SIG-M5 (cell line): Measurements from ENCODE around the gene TSC2.
"Not testable (repeated sequence)": the region's sequence is repeated elsewhere in the genome, so short reads cannot be mapped to it uniquely, and the experiment has no call there.

Source experiments
- DNase-seq: peaks from one replicate; lab custom pipeline; 2025; lab: John Stamatoyannopoulos, UW

The TSC2 gene

GRCh38 chr16:2122934-2123683 lies 75.3 kb downstream of the TSC2 start:
- DNase-seq = not testable (repeated sequence)

GRCh38 chr16:2123706-2124376 lies 76.1 kb downstream of the TSC2 start:
- DNase-seq = not testable (repeated sequence)

- DNase-seq = not testable (repeated sequence)
These were observed 76.5 kb downstream of the TSC2 start for GRCh38 chr16:2124377-2124693.

GRCh38 chr16:2124694-2125444 lies 77.1 kb downstream of the TSC2 start:
- not testable (repeated sequence) for DNase-seq

GRCh38 chr16:2125609-2126008 lies 77.8 kb downstream of the TSC2 start:
- DNase-seq = not testable (repeated sequence)

- not testable (repeated sequence) for DNase-seq
These were observed 78.5 kb downstream of the TSC2 start for GRCh38 chr16:2126161-2126743.

GRCh38 chr16:2126928-2127556 lies 79.3 kb downstream of the TSC2 start:
- not testable (repeated sequence) for DNase-seq

GRCh38 chr16:2127630-2128280 lies 80.0 kb downstream of the TSC2 start:
- not testable (repeated sequence) for DNase-seq

- not testable (repeated sequence) for DNase-seq
These were observed 81.5 kb downstream of the TSC2 start for GRCh38 chr16:2129251-2129650.

GRCh38 chr16:2129890-2130447 lies 82.2 kb downstream of the TSC2 start:
- DNase-seq = not testable (repeated sequence)

- DNase-seq = not testable (repeated sequence)
These were observed 86.0 kb downstream of the TSC2 start for GRCh38 chr16:2133797-2134196.

- not testable (repeated sequence) for DNase-seq
These were observed 87.3 kb downstream of the TSC2 start for GRCh38 chr16:2135071-2135470.

- not testable (repeated sequence) for DNase-seq
These were observed 88.1 kb downstream of the TSC2 start, which contains the start of gene PKD1 for GRCh38 chr16:2135770-2136490. TSS of gene PKD1 (minus strand) at chr16:2135898. CDS start at chr16:2135689, 209 bp downstream.
